WI38 (cell line): ENCODE data around the gene FLVCR1.

ENCODE experiments used
- H3K4me3 ChIP-seq: 2 replicates; pipeline ENCODE4 v1.5.1; 2011; ENCODE audit warnings: low read depth, mild to moderate bottlenecking, control low read depth, low read length
- CTCF ChIP-seq: IDR thresholded peaks from 2 replicates; pipeline ENCODE4 v1.5.1; 2012; ENCODE audit warnings: low read depth, mild to moderate bottlenecking, control low read depth, low read length

Gene FLVCR1

GRCh38 chr1:212857992-212858460 lies at the start of gene FLVCR1:
TSS of gene FLVCR1 (plus strand) at chr1:212858275. CDS start at chr1:212858453, 178 bp downstream.
- no peak for TF ChIP-seq CTCF
- H3K4me3 ChIP-seq = peak within 1 kb of the TSS; percentile 80

- H3K4me3 ChIP-seq = no peak overlapping the region
- TF ChIP-seq CTCF = no peak
These were observed 43.3 kb upstream of the FLVCR1 start for GRCh38 chr1:212814537-212815334.

- TF ChIP-seq CTCF = no peak
- H3K4me3 ChIP-seq = no peak overlapping the region
These were observed 41.4 kb upstream of the FLVCR1 start for GRCh38 chr1:212816567-212817278.

- H3K4me3 ChIP-seq = no peak overlapping the region
- TF ChIP-seq CTCF = no peak
These were observed 38.3 kb upstream of the FLVCR1 start for GRCh38 chr1:212819726-212820125.

GRCh38 chr1:212820969-212821368 lies 37.1 kb upstream of the FLVCR1 start:
- H3K4me3 ChIP-seq = no peak overlapping the region
- no peak for TF ChIP-seq CTCF

- TF ChIP-seq CTCF = no peak
- H3K4me3 ChIP-seq = no peak overlapping the region
These were observed 35.1 kb upstream of the FLVCR1 start for GRCh38 chr1:212822956-212823355.

GRCh38 chr1:212824201-212824600 lies 33.9 kb upstream of the FLVCR1 start:
- H3K4me3 ChIP-seq = no peak overlapping the region
- TF ChIP-seq CTCF = no peak
